ENCODE data around the gene RFX4.

DNA sequence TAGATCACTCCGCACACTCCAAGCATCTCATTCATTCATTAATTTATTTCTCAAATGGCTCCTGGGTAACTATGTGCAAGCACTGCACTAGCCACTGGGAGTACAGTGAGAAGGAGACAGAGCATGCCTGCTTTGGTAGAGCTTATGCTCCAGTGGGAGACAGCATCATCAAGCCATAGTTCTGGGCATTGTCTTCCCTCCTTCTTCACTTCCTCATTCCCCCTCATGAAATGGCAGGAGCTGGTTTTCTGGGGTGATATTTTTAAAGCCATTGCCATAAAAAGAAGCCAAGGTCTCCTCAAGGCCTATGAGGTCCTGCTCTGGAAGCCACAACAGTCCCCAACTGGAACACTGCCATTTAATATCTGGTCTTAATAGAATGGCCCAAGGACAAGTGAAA, 171.5 kb downstream of the RFX4 start:
- TF ChIP-seq ZNF23 (CRISPR knock-in tag; IDR thresholded peaks at IDR 0.05) (no peak), FOS (IDR thresholded peaks at IDR 0.05; ENCODE audit: extremely low read depth, insufficient read length) (no peak), MYC (IDR thresholded peaks at IDR 0.05; ENCODE audit: low read depth, low read length) (no peak), MYC (CRISPR knock-in tag; IDR thresholded peaks at IDR 0.05; ENCODE audit: borderline replicate concordance, low read depth) (no peak), SETDB1 (IDR thresholded peaks at IDR 0.05; ENCODE audit: low read length) (no peak), ZNF197 (CRISPR knock-in tag; IDR thresholded peaks at IDR 0.05; ENCODE audit: low read depth) (no peak), SMC3 (conservative IDR thresholded peaks at IDR 0.05; ENCODE audit: insufficient read depth, low read depth, low read length) (no peak), HDAC2 (IDR thresholded peaks at IDR 0.05) (no peak), TCF7L2 (IDR thresholded peaks at IDR 0.05; ENCODE audit: low read depth, low read length) (no peak), KAT8 (IDR thresholded peaks at IDR 0.05; ENCODE audit: low read depth) (no peak)
- TF ChIP-seq, protein P1, sequence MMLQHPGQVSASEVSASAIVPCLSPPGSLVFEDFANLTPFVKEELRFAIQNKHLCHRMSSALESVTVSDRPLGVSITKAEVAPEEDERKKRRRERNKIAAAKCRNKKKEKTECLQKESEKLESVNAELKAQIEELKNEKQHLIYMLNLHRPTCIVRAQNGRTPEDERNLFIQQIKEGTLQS (IDR thresholded peaks at IDR 0.05) = no peak
- TF ChIP-seq, protein P1 (CRISPR knock-in tag; conservative IDR thresholded peaks at IDR 0.05) = no peak
- TF ChIP-seq, protein P2, sequence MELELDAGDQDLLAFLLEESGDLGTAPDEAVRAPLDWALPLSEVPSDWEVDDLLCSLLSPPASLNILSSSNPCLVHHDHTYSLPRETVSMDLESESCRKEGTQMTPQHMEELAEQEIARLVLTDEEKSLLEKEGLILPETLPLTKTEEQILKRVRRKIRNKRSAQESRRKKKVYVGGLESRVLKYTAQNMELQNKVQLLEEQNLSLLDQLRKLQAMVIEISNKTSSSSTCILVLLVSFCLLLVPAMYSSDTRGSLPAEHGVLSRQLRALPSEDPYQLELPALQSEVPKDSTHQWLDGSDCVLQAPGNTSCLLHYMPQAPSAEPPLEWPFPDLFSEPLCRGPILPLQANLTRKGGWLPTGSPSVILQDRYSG (tag; conservative IDR thresholded peaks at IDR 0.05; ENCODE audit: low read depth) = no peak
- TF ChIP-seq, protein P3, sequence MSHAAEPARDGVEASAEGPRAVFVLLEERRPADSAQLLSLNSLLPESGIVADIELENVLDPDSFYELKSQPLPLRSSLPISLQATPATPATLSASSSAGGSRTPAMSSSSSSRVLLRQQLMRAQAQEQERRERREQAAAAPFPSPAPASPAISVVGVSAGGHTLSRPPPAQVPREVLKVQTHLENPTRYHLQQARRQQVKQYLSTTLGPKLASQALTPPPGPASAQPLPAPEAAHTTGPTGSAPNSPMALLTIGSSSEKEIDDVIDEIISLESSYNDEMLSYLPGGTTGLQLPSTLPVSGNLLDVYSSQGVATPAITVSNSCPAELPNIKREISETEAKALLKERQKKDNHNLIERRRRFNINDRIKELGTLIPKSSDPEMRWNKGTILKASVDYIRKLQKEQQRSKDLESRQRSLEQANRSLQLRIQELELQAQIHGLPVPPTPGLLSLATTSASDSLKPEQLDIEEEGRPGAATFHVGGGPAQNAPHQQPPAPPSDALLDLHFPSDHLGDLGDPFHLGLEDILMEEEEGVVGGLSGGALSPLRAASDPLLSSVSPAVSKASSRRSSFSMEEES (CRISPR knock-in tag; IDR thresholded peaks at IDR 0.05) = no peak
- TF ChIP-seq, protein P4, sequence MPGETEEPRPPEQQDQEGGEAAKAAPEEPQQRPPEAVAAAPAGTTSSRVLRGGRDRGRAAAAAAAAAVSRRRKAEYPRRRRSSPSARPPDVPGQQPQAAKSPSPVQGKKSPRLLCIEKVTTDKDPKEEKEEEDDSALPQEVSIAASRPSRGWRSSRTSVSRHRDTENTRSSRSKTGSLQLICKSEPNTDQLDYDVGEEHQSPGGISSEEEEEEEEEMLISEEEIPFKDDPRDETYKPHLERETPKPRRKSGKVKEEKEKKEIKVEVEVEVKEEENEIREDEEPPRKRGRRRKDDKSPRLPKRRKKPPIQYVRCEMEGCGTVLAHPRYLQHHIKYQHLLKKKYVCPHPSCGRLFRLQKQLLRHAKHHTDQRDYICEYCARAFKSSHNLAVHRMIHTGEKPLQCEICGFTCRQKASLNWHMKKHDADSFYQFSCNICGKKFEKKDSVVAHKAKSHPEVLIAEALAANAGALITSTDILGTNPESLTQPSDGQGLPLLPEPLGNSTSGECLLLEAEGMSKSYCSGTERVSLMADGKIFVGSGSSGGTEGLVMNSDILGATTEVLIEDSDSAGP (CRISPR knock-in tag; IDR thresholded peaks at IDR 0.05) = no peak
- TF ChIP-seq, protein P5, sequence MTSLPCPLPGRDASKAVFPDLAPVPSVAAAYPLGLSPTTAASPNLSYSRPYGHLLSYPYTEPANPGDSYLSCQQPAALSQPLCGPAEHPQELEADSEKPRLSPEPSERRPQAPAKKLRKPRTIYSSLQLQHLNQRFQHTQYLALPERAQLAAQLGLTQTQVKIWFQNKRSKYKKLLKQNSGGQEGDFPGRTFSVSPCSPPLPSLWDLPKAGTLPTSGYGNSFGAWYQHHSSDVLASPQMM (CRISPR knock-in tag; IDR thresholded peaks at IDR 0.05) = no peak
